Caki2 (cell line): ENCODE data around the gene ZDHHC20. TPM values are rescaled to one million over a fixed set of nuclear protein-coding genes. Genes with fewer than 3 reads are reported as not detected.
"Not testable (repeated sequence)": the region's sequence is repeated elsewhere in the genome, so short reads cannot be mapped to it uniquely, and the experiment has no call there.

Experiments
- DNase-seq: peaks from one replicate; pipeline ENCODE4 v3.0.0-alpha.2; 2015; ENCODE audit warnings: low read depth
- in situ Hi-C: cut with HindIII; loops from 2 replicates; pipeline ENCODE4 v1.10.0; 2016; ENCODE audit warnings: low sequenced_read_pairs, low pct_unique_long_range_greater_than_20kb, mixed read lengths
- total RNA-seq: library from RNA; depleted of rRNA; stranded (reverse); fragments of >200 nt; shearing (Covaris generic); gene quantifications from 2 replicates; pipeline ENCODE4 v1.2.3, GENCODE V29; 2014; ENCODE audit warnings: low replicate concordance

The ZDHHC20 gene
- total RNA-seq, 1 experiment from 2014 or later = 25.4 TPM

GRCh38 chr13:21445759-21446158 lies 13.3 kb downstream of the ZDHHC20 start:
- DNase-seq = no peak
- in situ Hi-C loops = no loop called here

GRCh38 chr13:21443171-21443570 lies 15.9 kb downstream of the ZDHHC20 start:
- no peak for DNase-seq
- in situ Hi-C loops = no loop called here

- in situ Hi-C loops = no loop called here
Measured at GRCh38 chr13:21436582-21436981, 22.5 kb downstream of the ZDHHC20 start.

GRCh38 chr13:21435687-21436151 lies 23.4 kb downstream of the ZDHHC20 start:
- DNase-seq = peak; percentile 34
- in situ Hi-C loops = no loop called here

More at GRCh38 chr13:21436582-21436981, 22.5 kb downstream of the ZDHHC20 start:
- DNase-seq = no peak

- in situ Hi-C loops = no loop called here
- no peak for DNase-seq
Measured at GRCh38 chr13:21435231-21435630, 23.9 kb downstream of the ZDHHC20 start.

GRCh38 chr13:21434588-21434987 lies 24.5 kb downstream of the ZDHHC20 start:
- in situ Hi-C loops = no loop called here

GRCh38 chr13:21429211-21429610 lies 29.9 kb downstream of the ZDHHC20 start:
- DNase-seq = no peak
- in situ Hi-C loops = no loop called here

More at GRCh38 chr13:21434588-21434987, 24.5 kb downstream of the ZDHHC20 start:
- no peak for DNase-seq

GRCh38 chr13:21427741-21428140 lies 31.4 kb downstream of the ZDHHC20 start:
- no peak for DNase-seq

GRCh38 chr13:21426238-21426637 lies 32.9 kb downstream of the ZDHHC20 start:
- no peak for DNase-seq
- in situ Hi-C loops = no loop called here

More at GRCh38 chr13:21427741-21428140, 31.4 kb downstream of the ZDHHC20 start:
- in situ Hi-C loops = no loop called here

GRCh38 chr13:21420706-21421105 lies 38.4 kb downstream of the ZDHHC20 start:
- in situ Hi-C loops = no loop called here
- DNase-seq = no peak

GRCh38 chr13:21413013-21413412 lies 46.1 kb downstream of the ZDHHC20 start:
- in situ Hi-C loops = no loop called here
- no peak for DNase-seq

GRCh38 chr13:21410453-21410852 lies 48.6 kb downstream of the ZDHHC20 start:
- in situ Hi-C loops, DNase-seq: not testable (repeated sequence)

GRCh38 chr13:21405309-21405708 lies 53.8 kb downstream of the ZDHHC20 start:
- DNase-seq = no peak
- in situ Hi-C loops = no loop called here

GRCh38 chr13:21402586-21403307 lies 56.4 kb downstream of the ZDHHC20 start:
- peak; percentile 11 for DNase-seq
- in situ Hi-C loops = no loop called here

- in situ Hi-C loops = no loop called here
- DNase-seq = no peak
Measured at GRCh38 chr13:21399741-21400140, 59.4 kb downstream of the ZDHHC20 start.

GRCh38 chr13:21395953-21396352 lies 63.1 kb downstream of the ZDHHC20 start:
- no peak for DNase-seq

GRCh38 chr13:21389124-21389523 lies 70.0 kb downstream of the ZDHHC20 start:
- no peak for DNase-seq
- in situ Hi-C loops = no loop called here

More at GRCh38 chr13:21395953-21396352, 63.1 kb downstream of the ZDHHC20 start:
- in situ Hi-C loops = no loop called here

GRCh38 chr13:21385710-21386109 lies 73.4 kb downstream of the ZDHHC20 start:
- no peak for DNase-seq
- in situ Hi-C loops = no loop called here

GRCh38 chr13:21383090-21383489 lies 76.0 kb downstream of the ZDHHC20 start:
- DNase-seq = no peak
- in situ Hi-C loops = no loop called here
